ENCODE results near the gene GPT2.
"Not testable (repeated sequence)": the region's sequence is repeated elsewhere in the genome, so short reads cannot be mapped to it uniquely, and the experiment has no call there.

Gene GPT2

DNA sequence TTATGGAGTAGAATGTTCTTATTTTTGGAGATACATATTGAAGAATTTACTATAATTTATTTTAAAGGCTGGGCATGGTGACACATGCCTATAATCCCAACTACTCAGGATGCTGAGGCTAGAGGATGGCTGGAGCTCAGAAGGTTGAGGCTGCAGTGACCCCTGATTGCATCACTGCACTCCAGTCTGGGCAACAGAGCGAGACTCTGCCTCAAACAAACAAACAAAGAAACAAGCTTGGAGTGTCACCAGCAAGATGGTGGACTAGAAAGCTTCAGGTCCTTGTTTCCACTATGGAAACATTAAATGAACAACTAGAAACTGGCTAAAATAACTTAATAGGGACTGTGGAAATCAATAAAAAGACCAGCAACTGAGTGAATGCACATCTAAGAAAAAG, 17.9 kb upstream of the GPT2 start:
- no peak for DNase-seq (ENCODE audit: low read depth in 2 of 2)

DNA sequence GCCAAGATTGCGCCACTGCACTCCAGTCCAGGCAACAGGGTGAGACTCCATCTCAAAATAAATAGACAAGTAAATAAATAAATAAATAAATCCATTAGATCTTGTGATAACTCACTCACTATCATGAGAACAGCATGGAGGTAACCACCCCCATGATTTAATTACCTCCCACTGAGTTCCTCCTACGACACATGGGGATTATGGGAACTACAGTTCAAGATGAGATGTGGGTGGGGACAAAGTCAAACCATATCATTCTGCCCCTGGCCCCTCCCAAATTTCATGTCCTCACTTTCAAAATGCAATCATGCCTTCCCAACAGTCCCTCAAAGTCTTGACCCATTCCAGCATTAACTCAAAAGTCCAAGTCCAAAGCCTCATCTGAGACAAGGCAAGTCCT, 16.7 kb upstream of the GPT2 start:
- DNase-seq (ENCODE audit: low read depth in 2 of 2): not testable (repeated sequence)

DNA sequence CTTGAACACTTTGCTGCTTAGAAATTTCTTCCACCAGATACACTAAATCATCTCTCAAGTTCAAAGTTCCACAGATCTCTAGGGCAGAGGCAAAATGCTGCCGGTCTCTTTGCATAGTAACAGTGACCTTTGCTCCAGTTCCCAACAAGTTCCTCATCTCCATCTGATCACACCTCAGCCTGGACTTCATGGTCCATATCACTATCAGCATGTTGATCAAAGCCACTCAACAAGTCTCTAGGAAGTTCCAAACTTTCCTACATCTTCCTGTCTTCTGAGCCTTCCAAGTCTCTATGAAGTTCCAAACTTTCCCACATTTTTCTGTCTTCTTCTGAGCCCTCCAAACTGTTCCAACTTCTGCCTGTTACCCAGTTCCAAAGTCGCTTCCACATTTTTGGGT, 15.3 kb upstream of the GPT2 start:
- DNase-seq (ENCODE audit: low read depth in 2 of 2): not testable (repeated sequence)

DNA sequence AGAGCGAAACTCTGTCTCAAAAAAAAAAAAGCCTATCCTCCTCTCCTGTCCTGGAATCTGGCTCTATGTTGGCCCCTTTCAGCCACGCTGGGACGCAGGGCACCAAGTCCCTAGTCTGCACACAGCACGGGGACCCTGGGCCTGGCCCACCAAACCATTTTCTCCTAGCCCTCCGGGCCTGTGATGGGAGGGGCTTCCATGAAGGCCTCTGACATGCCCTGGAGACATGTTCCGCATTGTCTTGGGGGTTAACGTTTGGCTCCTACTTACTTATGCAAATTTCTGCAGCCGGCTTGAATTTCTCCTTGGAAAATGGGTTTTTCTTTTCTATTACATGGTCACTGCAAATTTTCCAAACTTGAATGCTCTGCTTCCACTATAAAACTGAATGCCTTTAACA, 12.6 kb upstream of the GPT2 start:
- DNase-seq (ENCODE audit: low read depth in 2 of 2): no peak

DNA sequence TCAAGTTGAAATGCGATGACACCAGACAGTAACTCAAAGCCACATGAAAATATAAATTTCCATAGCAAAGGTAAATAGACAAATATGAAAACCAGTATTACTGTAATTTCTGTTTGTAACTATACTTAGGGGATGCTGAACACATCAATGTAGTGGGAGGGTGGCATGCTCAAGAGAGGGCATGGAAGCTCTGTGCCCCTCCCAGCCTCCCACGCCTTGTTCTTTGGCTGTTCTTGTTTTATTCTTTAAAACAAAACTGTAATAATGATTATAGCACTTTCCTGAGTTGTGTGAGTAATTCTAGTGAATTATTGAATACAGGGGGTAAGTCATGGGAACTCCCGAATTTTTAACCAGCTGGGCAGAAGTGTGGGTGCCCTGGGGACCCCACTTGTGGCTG, 11.0 kb upstream of the GPT2 start:
- no peak for DNase-seq (ENCODE audit: low read depth in 2 of 2)

DNA sequence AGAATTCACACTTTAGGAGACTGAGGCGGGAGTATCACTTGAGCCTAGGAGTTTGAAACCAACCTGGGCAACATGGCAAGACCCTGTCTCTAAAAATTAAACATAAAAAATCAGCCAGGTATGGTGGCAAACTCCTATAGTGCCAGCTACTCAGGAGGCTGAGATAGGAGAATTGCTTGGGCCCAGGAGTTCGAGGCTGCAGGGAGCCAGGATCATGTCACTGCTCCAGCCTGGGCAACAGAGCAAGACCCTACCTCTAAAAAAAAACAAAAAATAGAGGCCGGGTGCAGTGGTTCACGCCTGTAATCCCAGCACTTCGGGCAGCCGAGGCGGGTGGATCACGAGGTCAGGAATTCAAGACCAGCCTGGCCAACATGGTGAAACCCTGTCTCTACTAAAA, 8.9 kb upstream of the GPT2 start:
- DNase-seq (ENCODE audit: low read depth in 2 of 2): no peak

DNA sequence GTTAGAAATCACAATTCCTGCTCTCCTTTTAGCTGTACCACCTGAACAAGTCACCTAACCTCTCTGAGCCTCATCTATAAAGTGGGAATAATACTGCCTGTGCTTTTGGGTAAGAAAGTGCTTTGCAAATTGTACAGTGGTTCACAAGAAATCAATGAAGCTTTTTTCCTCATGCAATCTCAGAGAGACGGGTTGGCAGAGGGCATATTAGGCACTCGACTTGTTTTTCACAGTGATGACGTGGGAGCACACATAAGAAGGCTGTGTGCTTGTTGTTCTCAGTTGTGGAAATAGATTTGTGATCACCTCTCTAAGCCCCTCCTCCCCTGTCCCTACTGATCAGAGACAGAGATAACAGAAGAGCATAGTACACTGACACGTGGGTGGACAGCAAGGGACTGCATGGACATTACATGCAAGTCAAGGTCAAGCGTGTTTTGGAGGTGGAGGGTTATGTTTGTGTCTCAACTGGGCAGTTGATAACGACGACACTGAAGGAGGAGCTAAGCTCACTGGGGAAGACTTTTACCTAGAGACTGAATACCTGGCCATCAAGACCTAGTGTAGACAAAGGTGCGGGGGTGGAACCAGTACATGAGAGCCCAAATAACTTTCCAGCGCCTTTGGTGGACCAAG, 1.7 kb upstream of the GPT2 start:
- DNase-seq (ENCODE audit: low read depth in 2 of 2): no peak

DNA sequence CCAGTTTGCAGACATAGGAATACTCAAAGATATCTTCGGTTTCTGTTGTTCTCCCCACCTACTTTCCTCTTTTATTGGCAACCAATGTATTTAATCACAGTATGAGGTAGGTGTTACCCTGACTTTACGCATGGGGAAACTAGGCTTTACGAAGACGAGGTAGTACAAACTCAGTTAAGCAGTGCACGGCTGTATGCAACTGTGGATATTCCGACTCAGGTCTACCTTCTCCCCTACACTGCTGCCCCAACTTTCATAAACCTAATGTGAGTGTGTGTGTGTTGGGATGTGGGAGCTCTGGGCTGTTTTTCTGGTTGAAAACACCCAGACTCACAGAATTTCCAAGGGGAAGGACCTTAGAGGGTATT, 1.2 kb upstream of the GPT2 start:
- no peak for DNase-seq (ENCODE audit: low read depth in 2 of 2)

DNA sequence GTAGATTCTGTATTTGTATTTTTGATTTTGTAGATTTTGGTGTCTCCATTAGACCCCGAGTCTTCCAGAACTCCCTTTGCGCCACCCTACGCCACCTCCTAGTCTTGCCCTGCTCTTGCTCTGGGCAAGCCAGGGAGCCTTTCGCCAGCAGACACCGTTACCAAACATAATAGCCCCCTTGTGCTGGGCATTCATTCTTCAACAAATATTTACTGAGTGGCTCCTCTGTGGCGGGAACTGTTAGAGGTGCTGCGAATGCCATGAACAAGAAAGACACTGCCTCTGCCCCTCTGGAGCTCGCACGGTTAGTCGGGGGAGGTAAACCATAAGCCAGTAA, 841 bp upstream of the GPT2 start:
- DNase-seq (ENCODE audit: low read depth in 2 of 2): no peak

DNA sequence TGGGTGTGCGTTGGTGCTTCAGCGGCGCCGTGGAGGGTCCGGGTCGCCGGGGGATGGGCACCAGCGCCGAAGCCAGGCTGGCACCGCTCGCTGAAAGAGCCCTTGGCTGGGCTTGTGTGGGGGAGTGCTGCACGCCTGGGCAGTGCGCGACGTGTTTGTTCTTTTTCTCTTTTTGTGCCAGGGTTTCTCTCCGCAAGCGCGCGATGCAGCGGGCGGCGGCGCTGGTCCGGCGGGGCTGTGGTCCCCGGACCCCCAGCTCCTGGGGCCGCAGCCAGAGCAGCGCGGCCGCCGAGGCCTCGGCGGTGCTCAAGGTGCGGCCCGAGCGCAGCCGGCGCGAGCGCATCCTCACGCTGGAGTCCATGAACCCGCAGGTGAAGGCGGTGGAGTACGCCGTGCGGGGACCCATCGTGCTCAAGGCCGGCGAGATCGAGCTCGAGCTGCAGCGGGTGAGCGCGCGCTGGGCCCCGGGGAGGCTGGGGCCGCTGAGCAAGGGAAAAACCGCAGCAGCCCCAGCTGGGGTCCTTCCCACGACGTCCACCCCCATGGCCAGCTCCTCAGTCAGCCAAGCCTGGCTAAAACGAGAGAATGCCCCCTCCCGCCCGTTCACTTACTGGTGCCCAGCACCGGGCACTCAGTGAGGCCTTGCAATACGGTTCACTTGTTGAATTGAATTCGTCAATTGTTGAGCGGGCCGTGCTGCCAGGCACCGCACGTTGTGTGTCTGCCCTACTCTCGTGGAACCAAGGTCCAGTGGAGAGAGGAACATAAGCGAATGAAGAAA, 541 bp downstream of the GPT2 start:
- DNase-seq (ENCODE audit: low read depth in 2 of 2): no peak

DNA sequence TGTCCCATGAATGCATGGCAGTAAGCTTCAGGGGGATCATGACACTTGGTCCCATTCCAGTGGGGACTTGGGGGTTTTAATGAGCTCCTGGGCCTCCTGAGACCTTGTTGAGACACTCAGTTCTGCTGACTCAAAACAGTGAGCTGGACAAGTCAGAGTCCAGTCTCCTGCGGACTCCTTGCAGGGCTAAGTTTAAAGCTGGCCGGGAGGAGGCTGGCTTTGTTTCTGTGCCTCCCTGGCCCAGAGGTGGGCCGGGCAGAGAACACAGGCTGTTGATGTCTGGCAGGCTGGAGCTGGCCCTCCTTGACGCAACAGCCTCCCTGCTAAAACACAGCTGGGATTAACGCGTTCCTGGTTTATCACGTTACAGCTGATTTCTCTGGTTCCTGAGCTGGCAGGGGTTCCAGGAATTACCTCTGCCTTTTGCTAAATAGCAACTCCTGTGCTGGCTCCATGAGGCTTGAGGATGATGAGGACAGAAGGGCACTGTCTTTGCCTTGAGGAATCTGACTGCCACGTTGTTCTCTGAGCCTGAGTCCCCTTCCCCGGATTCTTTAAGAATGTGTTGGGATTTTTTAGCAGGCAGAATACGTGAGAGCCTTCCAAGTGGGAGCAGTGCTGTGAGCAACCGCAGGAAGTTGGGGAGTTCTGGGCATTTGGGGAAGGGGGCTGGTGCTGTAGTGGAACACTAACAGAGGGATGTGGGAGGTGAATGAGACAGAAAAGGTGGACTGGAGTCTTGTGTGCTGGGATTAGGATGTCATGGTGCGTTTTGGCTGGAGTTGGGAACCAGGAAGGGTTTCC, 2.0 kb downstream of the GPT2 start:
- DNase-seq (ENCODE audit: low read depth in 2 of 2): no peak

DNA sequence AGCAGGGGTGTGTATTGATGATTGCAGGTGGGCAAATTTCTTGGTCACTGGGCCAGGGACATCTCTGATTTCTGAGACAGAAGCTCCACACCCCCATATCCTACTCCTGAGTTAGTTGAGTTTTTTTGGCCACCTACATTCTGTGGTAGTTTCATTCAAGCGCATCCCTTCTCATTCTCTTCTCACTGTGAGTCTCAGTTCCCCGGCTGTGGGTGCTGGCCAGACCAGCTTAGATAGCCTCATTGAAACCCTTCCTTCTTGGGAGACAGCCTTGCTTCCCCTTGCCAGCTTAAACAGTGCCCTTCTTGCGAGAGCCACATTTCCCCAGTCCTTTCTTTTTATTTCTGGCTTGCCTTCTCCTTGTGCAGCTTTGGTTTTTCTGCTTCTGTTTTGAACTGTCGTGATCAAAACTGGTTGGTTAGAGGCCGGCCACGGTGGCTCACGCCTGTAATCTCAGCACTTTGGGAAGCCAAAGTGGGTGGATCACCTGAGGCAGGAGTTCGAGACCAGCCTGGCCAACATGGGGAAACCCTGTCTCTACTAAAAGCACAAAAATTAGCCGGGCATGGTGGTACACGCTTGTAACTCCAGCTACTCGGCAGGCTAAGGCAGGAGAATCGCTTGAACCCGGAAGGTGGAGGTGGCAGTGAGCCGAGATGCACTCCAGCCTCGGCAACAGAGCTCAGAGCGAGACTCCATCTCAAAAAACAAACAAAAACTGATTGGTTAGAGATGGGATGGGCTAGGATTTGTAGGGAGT, 2.8 kb downstream of the GPT2 start:
- no peak for DNase-seq (ENCODE audit: low read depth in 2 of 2)

DNA sequence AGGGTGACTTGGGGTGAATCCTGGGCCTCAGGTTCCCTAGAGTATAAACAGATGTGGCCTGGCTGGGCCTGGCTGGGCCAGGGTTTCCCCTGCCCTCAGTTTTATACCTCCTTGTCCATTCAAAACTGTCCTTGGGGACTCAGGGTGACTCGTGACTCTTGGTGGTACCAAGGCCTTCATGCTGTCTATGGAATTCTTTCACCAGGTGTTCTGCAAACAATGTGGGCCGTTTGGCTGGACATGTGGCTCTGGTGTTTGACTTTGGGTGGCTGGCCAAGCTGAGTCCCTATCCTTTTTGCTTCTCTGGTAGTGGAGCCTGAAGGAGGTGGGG, 3.3 kb downstream of the GPT2 start:
- no peak for DNase-seq (ENCODE audit: low read depth in 2 of 2)

DNA sequence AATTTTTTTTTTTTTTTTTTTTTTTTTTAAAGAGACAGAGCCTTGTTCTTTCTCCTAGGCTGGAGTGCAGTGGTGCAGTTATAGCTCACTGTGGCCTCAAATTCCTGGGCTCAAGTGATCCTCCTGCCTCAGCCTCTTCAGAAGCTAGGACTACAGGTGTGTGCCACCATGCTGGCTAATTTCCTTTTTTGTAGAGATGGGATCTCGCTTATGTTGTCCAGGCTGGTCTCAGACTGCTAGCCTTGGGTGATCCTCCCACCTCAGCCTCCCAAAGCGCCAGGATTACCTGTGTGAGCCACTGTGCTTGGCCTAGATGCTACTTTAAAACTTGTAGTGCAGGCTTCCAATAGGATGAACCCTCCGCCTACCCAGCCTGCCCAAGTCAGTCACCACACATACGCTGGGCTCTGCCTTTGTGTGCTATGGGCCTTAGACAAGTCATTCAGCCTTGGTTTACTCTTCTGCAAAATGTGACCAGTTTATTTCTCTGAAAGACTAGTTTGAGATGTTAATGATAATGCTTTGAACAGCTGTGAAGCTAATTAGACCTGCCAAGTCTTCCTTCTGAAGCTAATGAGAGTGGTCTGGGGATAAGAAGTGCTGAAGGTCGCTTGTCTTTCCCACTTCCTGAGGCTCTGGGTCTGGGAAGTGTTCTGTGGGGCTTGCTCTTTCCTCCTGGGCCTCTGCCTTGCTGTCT, 5.2 kb downstream of the GPT2 start:
- no peak for DNase-seq (ENCODE audit: low read depth in 2 of 2)

DNA sequence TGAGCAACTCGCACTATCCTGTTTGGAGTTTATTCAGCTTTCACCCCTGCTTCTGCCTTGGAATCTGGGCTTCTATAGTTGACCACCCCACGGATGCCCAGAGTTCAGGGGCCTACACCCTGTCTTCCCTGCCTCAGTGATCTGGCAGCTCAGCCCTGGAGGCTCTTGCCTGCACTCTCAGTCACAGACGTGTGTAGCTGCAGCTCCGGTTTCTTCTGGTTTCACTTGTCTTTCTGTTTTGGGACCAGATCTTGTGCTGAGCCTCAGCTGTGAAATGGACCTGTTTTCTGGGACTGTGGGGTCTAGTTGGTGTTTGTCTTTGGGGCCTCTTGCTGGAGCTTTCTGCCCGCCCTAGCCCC, 5.8 kb downstream of the GPT2 start:
- no peak for DNase-seq (ENCODE audit: low read depth in 2 of 2)

DNA sequence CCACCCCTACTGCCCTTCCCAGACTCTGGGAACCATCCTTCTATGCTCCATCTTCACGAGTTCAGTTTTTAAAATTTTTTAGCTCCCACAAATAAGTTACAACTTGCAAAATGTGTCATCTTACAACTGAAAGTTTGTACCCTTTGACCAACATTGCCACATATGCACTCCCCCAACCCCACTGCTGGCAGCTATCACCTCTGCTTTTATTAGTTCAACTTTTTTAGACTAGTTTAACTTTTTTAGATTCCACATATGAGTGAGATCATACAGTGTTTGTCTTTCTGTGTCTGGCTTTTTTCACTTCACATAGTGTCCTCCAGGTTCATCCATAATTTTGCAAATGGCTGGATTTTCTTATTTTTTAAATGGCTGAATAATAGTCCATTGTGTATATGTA, 7.7 kb downstream of the GPT2 start:
- no peak for DNase-seq (ENCODE audit: low read depth in 2 of 2)

DNA sequence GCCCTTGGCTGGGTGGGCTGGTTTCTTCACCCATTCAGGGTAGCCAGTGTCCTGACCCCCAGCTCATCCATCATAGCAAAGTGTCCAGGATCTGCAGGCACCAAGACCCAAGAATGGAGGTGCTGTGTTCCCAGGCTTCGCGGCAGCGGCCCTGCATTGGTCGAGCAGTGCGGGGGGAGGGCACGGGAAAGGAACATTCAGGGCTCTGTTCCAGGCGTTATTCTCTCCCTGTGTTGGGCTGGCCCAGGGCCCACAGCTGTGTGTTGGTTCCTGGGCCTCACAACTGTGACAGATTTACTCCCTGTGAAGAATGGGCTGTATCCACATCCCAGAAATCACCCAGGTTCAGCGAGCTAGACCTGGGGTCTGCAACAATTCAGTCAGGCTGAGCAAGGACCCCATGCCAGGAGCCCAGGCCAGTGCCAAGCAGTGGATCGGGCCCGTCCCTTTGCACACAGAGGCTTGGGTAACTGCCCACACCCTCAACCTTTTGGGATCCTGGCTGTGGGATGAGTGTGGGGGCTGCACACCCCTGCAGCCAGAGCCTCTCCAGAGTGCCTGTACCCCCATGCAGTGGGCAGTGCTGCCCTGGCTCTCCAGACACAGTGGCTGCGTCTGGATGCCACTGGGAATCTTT, 10.0 kb downstream of the GPT2 start:
- DNase-seq (ENCODE audit: low read depth in 2 of 2): no peak

DNA sequence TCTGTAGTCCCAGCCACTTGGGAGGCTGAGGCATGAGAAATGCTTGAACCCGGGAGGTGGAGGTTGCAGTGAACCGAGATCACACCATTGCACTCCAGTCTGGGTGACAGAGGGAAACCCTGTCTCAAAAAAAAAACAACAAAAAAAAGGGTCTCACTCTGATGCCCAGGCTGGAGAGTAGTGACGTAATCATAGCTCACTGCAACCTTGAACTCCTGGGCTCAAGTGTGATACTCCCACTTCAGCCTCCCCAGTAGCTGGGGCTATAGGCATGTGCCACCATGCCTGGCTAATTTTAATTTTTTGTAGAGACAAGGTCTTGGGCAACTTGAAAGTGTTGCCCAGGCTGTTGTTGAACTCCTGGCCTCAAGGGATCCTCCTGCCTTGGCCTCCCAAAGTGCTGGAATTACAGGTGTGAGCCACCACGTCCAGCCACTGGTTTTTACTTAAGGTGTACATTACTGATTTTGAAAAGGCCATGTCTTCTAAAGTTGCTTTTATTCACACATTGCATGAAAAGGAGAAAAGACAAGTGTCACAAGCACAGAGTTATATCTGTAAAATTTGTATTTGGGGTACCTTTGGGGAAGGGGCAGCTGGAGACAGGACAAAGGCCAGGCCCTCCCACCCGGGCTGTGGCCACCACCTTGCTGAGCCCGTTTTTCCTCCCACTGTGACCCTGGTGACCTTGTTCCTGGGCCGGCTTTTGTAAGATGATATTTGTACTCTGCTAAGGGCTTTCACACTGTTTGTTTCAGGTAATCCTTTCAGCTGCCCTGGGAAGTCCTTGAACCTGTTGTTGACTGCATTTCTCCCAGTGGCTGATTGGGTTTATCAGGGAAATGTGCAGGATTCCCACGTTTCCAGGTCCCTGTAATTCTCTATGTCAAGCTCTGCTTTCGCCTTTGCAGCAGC, 11.5 kb downstream of the GPT2 start:
- DNase-seq (ENCODE audit: low read depth in 2 of 2): no peak

DNA sequence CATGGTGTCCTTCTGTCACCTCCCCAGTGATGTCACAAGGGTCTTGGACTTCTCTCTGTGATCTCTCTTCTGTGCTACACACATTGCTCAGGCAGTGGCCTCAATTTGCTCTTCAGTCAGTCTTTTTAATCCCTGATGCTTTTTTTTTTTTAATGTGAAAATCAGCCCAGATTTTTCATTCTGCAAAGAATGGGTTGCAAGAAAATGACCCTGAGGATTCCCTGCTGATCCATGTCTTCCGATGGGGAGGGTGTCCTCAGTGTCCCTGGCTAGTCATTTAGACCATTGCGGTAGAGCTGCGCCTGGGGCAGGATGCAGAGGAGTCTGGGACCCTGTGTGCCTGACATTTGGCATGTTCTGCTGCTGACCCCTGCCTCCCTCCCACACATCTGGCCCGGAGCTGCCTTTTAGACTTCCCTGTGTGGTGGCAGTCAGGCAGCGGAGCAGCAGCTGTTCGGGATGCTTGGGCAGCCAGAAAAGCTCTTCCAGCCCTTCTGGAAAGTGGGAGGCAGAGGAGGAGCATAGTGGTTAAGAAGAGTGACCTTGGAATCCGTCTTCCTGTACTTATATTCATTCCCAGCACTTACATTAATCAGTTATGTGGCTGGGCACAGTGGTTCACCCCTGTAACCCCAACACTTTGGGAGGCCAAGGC, 12.3 kb downstream of the GPT2 start:
- no peak for DNase-seq (ENCODE audit: low read depth in 2 of 2)

DNA sequence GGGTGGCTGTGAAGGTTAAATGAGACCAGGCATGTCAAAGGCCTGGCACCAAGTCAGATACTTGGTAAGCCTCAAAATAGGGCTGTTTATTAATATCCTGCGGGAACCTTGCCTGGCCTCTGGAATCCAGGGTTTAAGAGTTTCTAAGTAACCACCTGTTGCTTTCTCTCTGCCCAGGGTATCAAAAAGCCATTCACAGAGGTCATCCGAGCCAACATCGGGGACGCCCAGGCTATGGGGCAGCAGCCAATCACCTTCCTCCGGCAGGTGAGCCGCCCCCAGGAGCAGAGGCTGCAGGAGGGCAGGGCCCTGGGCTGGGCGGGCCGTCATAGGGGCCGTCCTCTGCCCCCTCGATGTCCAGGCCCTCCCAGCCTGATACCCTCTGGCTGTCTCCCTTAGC, 13.3 kb downstream of the GPT2 start:
- no peak for DNase-seq (ENCODE audit: low read depth in 2 of 2)
